Sigmoid colon (tissue), 4 donors: ENCODE measurements around the gene ARHGAP33.

ENCODE experiments used
- EP300 ChIP-seq, 4 donors: sonication (generic); formaldehyde crosslinking; IDR thresholded peaks; one replicate each; pipeline ENCODE4 v1.6.1; 2017; ENCODE audit warnings: antibody characterized with exemption in 4 of 4
- POLR2A ChIP-seq, 2 donors: fragments of 450-650 bp; IDR thresholded peaks; one replicate each; pipeline ENCODE4 v1.6.1; 2016; ENCODE audit warnings: antibody characterized with exemption in 2 of 2, mild to moderate bottlenecking in 2 of 2, moderate library complexity in 2 of 2
- POLR2AphosphoS5 ChIP-seq, 4 donors: sonication (generic); formaldehyde crosslinking; IDR thresholded peaks; one replicate each; pipeline ENCODE4 v1.6.1; 2017; ENCODE audit warnings: antibody characterized with exemption in 4 of 4
- TF ChIP-seq, protein P1 (sequence below), 4 experiments: fragments of 450-650 bp in 3 of 4; fragments of 200-600 bp in 1 of 4; IDR thresholded peaks; one replicate each; pipeline ENCODE4 v1.5.1; 2016 to 2019; ENCODE audit warnings: antibody characterized with exemption in 4 of 4, mild to moderate bottlenecking in 3 of 4, moderate library complexity in 2 of 4

GRCh38 chr19:35734273-35734672 lies 41.1 kb upstream of the ARHGAP33 start:
- TF ChIP-seq POLR2AphosphoS5 (IDR thresholded peaks at IDR 0.05) (no peak), EP300 (IDR thresholded peaks at IDR 0.05) (no peak), POLR2A (IDR thresholded peaks at IDR 0.05) (no peak)
- TF ChIP-seq, protein P1, sequence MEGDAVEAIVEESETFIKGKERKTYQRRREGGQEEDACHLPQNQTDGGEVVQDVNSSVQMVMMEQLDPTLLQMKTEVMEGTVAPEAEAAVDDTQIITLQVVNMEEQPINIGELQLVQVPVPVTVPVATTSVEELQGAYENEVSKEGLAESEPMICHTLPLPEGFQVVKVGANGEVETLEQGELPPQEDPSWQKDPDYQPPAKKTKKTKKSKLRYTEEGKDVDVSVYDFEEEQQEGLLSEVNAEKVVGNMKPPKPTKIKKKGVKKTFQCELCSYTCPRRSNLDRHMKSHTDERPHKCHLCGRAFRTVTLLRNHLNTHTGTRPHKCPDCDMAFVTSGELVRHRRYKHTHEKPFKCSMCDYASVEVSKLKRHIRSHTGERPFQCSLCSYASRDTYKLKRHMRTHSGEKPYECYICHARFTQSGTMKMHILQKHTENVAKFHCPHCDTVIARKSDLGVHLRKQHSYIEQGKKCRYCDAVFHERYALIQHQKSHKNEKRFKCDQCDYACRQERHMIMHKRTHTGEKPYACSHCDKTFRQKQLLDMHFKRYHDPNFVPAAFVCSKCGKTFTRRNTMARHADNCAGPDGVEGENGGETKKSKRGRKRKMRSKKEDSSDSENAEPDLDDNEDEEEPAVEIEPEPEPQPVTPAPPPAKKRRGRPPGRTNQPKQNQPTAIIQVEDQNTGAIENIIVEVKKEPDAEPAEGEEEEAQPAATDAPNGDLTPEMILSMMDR (IDR thresholded peaks at IDR 0.05): no peak
